Measurements from ENCODE around the gene ACY1.

Gene ACY1

DNA sequence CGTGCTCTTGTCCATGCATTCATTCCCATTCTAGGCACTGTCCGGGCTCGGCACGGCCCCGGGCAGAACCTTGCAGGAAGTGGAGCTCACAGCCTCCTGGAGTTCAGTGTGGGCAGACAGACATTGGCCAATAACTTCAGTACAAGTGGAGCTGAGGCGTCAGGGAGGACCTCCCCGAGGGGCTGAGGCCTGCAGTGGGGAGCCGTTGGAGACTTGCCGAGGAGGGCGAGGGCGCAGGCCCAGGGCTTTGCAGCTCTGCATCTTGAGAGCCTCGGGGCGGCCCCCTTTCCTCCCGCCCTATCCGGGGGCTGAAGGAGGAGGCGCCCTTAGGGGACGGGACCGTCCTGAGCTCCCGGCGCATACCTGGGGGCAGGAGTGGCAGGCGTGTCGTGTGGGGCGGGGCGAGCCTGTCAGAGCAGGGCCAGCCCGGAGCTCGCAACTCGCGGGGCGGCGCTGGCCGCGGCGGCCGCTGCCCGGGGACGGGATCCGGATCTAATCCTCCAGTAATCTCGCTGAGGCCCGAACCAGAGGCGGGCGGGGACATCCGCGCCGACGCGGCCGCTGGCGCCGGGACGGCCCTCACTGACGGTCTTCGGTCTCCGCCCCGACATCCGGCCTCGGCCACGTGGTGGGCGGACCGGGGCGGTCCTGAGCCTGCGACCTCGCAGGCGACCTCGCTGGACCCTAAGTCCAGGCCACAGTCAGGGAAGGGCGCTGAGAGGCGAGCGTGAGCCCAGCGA lies at the start of gene ACY1:
Gene ACY1 (plus strand): TSS at position 698 of the 740 bp plus-strand sequence. CDS start 530 bp downstream, outside the sequence.
- Histone ChIP-seq H3K9ac (ENCODE audit: low read depth, low read length) (peak within 1 kb of the TSS; percentile 39), H3K36me3 (ENCODE audit: control insufficient read depth, insufficient read depth, low read length) (no peaks in the 10 kb centered on the region), H3K27me3 (ENCODE audit: control insufficient read depth, insufficient read depth, low read length) (peaks cover 2% of the 10 kb centered on the region), H3K9me3 (ENCODE audit: control insufficient read depth, insufficient read depth, low read length) (no peaks in the 10 kb centered on the region), H3K4me1 (ENCODE audit: control insufficient read depth, insufficient read depth, low read length) (peaks cover 9% of the 10 kb centered on the region), H3K4me3 (ENCODE audit: low read depth, low read length) (peak within 1 kb of the TSS; percentile 84)

DNA sequence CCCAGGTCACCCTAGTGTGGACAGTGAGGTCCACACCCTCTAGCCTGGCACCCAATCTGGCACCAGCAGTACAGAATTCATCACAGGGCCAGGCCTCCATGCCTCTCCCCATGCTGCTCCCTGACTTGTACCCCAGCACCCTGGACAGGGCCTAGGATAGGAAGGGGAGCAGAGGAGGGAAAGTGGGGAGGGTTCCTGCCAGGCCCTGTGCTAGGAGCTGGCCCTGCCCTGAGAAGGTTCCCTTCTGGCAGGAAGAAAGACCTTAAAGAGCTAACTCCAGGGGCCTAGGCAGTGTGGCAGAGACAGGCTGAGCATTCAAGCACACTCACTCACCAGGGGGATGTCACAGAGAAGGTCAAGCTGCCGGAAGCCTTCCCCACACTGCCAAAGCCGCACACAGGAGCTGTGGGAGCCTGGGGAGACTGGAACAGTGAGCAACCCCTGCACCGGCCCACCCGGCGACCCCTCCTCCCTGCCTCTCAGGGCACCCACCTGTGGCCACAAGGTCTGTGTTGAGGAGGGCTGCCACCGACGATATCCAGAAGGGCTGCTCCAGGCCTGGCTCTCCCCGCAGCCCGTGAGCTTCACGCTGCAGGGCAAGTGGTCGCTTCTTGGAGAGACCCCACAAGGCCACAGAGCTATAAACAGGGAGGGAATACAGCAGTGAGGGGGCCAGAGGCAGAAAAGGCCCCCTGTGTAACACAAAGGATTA lies 49.0 kb upstream of the ACY1 start:
- no peaks in the 10 kb centered on the region for H3K27me3 ChIP-seq (ENCODE audit: control insufficient read depth, insufficient read depth, low read length)
- H3K4me3 ChIP-seq (ENCODE audit: low read depth, low read length): no peak overlapping the region
- H3K36me3 ChIP-seq (ENCODE audit: control insufficient read depth, insufficient read depth, low read length): peaks cover 53% of the 10 kb centered on the region
- H3K4me1 ChIP-seq (ENCODE audit: control insufficient read depth, insufficient read depth, low read length): no peaks in the 10 kb centered on the region
- no peaks in the 10 kb centered on the region for H3K9me3 ChIP-seq (ENCODE audit: control insufficient read depth, insufficient read depth, low read length)
- no peak overlapping the region for H3K9ac ChIP-seq (ENCODE audit: low read depth, low read length)

DNA sequence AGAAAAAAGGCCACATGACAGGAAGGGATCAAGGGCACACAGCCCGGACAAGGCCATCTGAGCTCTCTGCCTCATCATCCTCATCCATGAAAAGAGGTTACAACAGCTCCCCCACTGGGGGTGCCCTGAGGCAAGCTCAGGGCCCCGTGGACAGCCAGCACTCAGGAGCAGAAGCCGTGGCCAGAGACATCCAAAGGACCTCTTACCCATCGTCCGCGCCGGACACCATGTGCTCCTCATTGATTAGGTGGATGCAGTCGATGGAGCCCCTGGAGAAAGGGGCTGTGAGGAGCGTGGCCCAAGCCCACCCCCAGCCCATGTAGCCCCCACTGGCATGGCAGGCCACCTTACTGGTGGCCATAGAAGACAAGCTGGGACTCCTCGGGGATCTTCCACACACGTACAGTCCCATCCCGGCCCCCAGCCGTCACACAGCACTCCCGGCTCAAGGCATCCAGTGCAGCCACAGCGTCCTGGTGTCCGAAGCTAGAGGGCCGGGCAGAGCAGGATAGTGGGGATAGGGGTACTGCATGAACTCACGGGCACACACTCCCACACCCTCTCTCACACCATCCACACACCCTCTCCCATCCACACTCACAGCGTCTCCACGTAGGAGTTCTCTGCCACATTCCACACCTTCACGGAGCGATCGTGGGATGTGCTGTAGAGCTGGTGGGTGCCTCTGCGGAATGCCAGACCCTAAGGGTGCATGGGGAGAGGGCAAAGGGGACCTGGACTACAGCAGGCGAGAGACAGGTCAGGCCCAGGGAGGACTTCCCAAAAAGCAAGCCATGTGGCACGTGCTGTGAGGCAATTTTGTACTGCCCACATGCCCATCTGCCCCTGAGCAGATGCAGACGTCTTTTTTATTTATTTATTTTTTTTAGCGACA lies 48.1 kb upstream of the ACY1 start:
- H3K4me1 ChIP-seq (ENCODE audit: control insufficient read depth, insufficient read depth, low read length): peaks cover 2% of the 10 kb centered on the region
- no peak overlapping the region for H3K4me3 ChIP-seq (ENCODE audit: low read depth, low read length)
- H3K9me3 ChIP-seq (ENCODE audit: control insufficient read depth, insufficient read depth, low read length): no peaks in the 10 kb centered on the region
- no peak overlapping the region for H3K9ac ChIP-seq (ENCODE audit: low read depth, low read length)
- no peaks in the 10 kb centered on the region for H3K27me3 ChIP-seq (ENCODE audit: control insufficient read depth, insufficient read depth, low read length)
- H3K36me3 ChIP-seq (ENCODE audit: control insufficient read depth, insufficient read depth, low read length): peaks cover 53% of the 10 kb centered on the region

DNA sequence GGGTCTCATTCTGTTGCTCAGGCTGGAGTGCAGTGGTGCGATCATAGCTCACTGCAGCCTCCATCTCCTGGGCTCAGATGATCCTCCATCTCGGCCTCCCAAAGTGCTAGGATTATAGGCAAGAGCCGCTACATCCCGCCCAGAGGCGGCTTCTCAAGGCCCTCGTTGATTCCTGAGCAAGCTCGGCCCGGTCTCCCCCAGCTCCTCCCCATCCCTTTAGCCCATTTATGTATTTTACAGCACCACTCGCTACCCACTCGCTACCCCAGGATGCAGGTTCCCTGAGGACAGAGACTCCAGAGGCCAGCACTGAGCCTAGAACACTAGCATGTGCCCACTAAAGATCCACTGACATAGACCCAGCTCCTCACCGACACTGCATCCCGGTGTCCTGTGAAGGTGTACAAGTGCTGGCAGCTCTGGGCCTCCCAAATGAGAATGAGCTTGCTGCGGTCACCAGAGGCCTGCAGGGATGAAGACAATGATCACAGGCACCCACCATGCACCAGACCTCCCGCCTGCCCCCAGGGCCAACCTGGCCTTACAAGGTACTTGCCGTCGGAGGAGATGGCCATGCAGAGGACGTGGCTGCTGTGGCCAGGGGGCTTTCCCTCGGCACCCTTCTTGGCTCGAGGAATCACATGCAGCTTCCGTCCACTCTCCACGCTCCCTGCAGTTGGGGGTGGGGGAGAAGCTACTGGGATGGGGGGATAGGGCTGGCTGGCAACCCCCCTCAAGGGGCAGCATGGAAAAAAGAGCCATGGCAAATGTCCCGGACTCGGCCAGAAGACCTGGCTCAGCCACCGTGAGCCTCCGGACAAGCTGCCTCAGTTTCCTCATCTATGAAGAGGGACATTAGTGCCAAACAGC lies 47.2 kb upstream of the ACY1 start:
- Histone ChIP-seq H3K4me3 (ENCODE audit: low read depth, low read length) (no peak overlapping the region), H3K27me3 (ENCODE audit: control insufficient read depth, insufficient read depth, low read length) (no peaks in the 10 kb centered on the region), H3K36me3 (ENCODE audit: control insufficient read depth, insufficient read depth, low read length) (peaks cover 53% of the 10 kb centered on the region), H3K4me1 (ENCODE audit: control insufficient read depth, insufficient read depth, low read length) (peaks cover 3% of the 10 kb centered on the region), H3K9me3 (ENCODE audit: control insufficient read depth, insufficient read depth, low read length) (no peaks in the 10 kb centered on the region), H3K9ac (ENCODE audit: low read depth, low read length) (no peak overlapping the region)

DNA sequence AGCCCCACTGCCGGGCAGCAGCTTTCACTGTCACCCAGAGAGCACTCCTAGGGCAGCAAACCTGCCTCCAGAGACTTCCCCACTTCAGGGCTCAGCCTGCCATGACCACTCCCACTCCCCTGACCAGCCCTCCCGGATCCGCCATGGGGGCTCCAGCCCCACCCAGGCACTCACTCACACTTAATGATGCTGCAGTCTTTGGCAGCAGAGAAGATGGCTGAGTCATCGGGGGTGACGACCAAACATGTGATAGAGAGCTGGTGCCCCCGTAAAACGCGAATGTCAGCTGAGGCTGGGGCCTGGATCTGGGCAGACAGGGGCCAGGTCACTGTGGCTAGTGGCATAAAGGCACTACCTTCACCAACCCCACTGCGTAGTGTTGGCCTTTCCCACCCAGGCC lies 46.3 kb upstream of the ACY1 start:
- H3K36me3 ChIP-seq (ENCODE audit: control insufficient read depth, insufficient read depth, low read length): peaks cover 53% of the 10 kb centered on the region

DNA sequence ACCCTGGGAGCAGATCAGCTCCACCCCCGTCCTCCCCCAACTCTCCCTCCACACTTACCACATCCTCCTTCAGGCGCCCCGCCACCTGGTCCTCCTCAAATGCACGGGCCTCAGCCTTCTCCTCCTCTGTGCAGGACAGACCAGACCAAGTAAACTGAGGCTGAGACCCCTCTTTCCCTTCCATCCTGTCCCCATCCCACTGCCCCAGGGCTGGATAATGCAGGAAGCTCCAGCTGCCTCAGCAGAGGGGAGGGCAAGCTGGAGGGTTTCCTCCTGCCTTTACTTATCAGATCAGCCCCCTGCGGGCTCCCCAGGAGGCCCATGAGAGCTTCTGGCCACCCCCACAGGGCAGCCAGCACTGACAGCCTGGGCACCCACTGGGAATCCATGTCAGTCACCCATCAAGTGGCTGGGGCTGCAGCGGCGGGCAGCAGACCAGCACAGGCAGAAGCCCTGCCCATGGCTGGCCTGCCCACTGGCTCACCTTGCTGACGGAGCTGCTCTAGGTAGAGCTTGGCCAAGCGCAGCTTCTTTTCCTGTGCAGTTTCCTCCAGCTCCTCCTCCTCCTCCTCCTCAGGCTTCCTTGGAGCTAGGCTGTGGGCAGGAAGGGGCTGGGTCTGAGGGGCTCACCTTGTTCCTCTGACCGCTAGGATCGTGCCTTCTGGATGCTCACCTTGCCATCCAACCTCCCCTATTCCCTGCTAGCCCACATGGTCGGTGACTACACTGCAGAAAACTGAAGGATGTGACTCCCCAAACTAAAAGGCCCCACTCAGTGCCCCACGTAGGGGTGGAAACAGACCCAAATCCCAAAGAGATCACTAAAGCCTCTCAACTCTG lies 45.5 kb upstream of the ACY1 start:
- Histone ChIP-seq H3K4me1 (ENCODE audit: control insufficient read depth, insufficient read depth, low read length) (peaks cover 7% of the 10 kb centered on the region), H3K9me3 (ENCODE audit: control insufficient read depth, insufficient read depth, low read length) (no peaks in the 10 kb centered on the region), H3K9ac (ENCODE audit: low read depth, low read length) (no peak overlapping the region), H3K27me3 (ENCODE audit: control insufficient read depth, insufficient read depth, low read length) (peaks cover under 1% of the 10 kb centered on the region), H3K4me3 (ENCODE audit: low read depth, low read length) (no peak overlapping the region), H3K36me3 (ENCODE audit: control insufficient read depth, insufficient read depth, low read length) (peaks cover 49% of the 10 kb centered on the region)

More for the DNA sequence above, 46.3 kb upstream of the ACY1 start:
- no peak overlapping the region for H3K4me3 ChIP-seq (ENCODE audit: low read depth, low read length)
- peaks cover 3% of the 10 kb centered on the region for H3K4me1 ChIP-seq (ENCODE audit: control insufficient read depth, insufficient read depth, low read length)
- H3K9ac ChIP-seq (ENCODE audit: low read depth, low read length): no peak overlapping the region
- H3K9me3 ChIP-seq (ENCODE audit: control insufficient read depth, insufficient read depth, low read length): no peaks in the 10 kb centered on the region
- no peaks in the 10 kb centered on the region for H3K27me3 ChIP-seq (ENCODE audit: control insufficient read depth, insufficient read depth, low read length)

DNA sequence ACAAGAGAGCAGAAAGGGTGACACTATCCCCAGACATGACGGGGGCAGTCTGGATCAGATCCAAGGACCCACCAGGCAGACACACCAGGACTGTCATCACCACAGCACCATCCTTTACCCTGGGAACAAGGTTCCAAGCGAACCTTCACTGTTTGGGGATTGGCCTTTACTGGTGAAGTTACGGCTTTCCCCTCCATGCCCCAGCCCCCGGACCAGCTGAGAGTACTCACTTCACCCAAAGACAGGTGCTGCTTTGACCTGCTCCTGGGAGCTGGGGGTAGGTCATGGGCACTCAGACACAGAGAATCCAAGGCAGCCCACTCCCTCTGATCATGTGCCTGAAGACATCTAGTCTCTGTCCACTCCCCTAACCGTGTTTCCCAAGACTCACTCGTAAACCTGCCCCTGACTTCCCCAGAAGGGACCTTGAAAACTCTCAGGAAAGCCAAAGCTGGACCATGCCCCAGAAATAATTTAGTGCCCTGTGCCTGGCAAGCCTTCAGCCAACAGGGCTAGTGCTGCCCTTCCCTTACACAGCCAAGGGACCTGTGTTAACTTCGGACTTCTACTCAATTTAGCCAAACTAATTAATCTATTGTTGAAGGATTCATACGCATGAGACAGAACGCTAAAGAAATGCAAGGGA lies 44.4 kb upstream of the ACY1 start:
- H3K36me3 ChIP-seq (ENCODE audit: control insufficient read depth, insufficient read depth, low read length): peaks cover 41% of the 10 kb centered on the region
- no peak overlapping the region for H3K4me3 ChIP-seq (ENCODE audit: low read depth, low read length)
- no peaks in the 10 kb centered on the region for H3K9me3 ChIP-seq (ENCODE audit: control insufficient read depth, insufficient read depth, low read length)
- no peak overlapping the region for H3K9ac ChIP-seq (ENCODE audit: low read depth, low read length)
- peaks cover 2% of the 10 kb centered on the region for H3K27me3 ChIP-seq (ENCODE audit: control insufficient read depth, insufficient read depth, low read length)
- H3K4me1 ChIP-seq (ENCODE audit: control insufficient read depth, insufficient read depth, low read length): peaks cover 7% of the 10 kb centered on the region

DNA sequence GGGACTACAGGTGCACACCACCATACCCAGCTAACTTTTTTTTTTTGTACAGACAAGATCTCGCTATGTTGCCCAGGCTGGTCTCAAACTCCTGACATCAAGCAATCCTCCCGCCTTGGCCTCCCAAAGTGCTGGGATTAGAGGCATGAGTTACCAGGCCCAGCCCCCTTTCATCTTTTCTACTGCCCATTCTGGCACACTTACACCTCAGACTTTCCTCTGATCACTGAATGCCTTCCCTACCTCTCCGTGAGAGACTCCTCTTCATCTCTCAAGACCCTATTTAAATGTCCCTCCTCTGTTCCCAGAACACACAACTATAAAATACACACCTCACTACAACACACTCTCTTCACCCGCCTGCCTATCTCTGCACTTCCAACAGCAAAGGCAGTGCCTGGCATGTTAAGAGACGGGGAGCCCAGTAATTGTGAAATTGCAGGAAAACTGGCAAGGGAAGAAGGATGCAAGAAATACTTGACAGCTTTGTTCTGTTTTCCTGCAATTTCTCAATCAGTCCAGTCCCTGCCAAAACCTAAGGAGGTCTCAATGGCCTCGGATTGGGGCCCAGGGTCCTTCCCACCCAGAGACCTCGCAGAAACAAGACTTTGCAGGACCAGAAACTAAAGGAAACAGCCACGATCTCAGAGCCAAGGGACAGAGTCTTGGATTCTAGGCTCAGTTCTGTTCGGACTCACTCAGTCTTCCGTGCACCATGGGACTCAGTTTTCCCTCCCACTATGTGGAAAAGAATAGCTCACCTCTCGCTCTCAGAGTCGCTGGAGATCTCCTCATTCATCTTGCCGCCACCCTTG lies 42.5 kb upstream of the ACY1 start:
- H3K4me3 ChIP-seq (ENCODE audit: low read depth, low read length): peak overlapping the region; percentile 89
- peaks cover 2% of the 10 kb centered on the region for H3K27me3 ChIP-seq (ENCODE audit: control insufficient read depth, insufficient read depth, low read length)
- H3K4me1 ChIP-seq (ENCODE audit: control insufficient read depth, insufficient read depth, low read length): peaks cover 7% of the 10 kb centered on the region
- peak overlapping the region; percentile 83 for H3K9ac ChIP-seq (ENCODE audit: low read depth, low read length)
- no peaks in the 10 kb centered on the region for H3K9me3 ChIP-seq (ENCODE audit: control insufficient read depth, insufficient read depth, low read length)
- H3K36me3 ChIP-seq (ENCODE audit: control insufficient read depth, insufficient read depth, low read length): peaks cover 24% of the 10 kb centered on the region

DNA sequence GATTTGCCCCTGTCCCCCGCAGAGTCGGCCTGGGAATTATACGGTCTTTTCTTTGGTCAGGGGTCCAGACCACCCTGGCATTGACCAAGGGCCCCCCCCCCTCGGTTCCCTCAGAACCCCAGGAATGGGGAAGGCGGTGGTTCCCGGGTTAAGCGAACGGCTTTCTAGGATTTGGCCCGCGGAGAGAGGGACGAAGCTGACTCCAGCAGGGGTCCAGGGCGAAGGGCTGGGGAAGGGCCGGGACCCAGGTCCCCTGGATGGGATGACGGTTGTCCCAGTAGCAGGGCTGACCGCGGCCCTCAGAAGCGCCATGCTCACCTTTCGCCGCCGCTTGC lies 41.9 kb upstream of the ACY1 start:
- Histone ChIP-seq H3K36me3 (ENCODE audit: control insufficient read depth, insufficient read depth, low read length) (peaks cover 18% of the 10 kb centered on the region), H3K4me1 (ENCODE audit: control insufficient read depth, insufficient read depth, low read length) (peaks cover 7% of the 10 kb centered on the region), H3K27me3 (ENCODE audit: control insufficient read depth, insufficient read depth, low read length) (peaks cover 2% of the 10 kb centered on the region), H3K4me3 (ENCODE audit: low read depth, low read length) (peak overlapping the region; percentile 89), H3K9me3 (ENCODE audit: control insufficient read depth, insufficient read depth, low read length) (no peaks in the 10 kb centered on the region), H3K9ac (ENCODE audit: low read depth, low read length) (peak overlapping the region; percentile 83)
